K562 (cell line): ENCODE results near the gene ERCC6. TPM values are rescaled to one million over a fixed set of nuclear protein-coding genes. Genes with fewer than 3 reads are reported as not detected.

Source experiments
- BRD4 ChIP-seq: fragments of 200-600 bp; sonication (generic); IDR thresholded peaks from 2 replicates; pipeline ENCODE4 v1.6.1; 2017; ENCODE audit warnings: inconsistent platforms
- C11orf30 ChIP-seq: fragments of 450-650 bp; IDR thresholded peaks from 2 replicates; pipeline ENCODE4 v1.6.1; 2016; ENCODE audit warnings: low read depth, mild to moderate bottlenecking
- CC2D1A ChIP-seq: fragments of 450-650 bp; IDR thresholded peaks from 2 replicates; pipeline ENCODE4 v1.6.1; 2017; ENCODE audit warnings: mild to moderate bottlenecking
- CHD4 ChIP-seq: fragments of 200-600 bp; sonication (generic); IDR thresholded peaks from 3 replicates; pipeline ENCODE4 v1.6.1; 2012; ENCODE audit warnings: low read depth, mild to moderate bottlenecking, mixed read lengths, low read length, inconsistent platforms; ENCODE audit not compliant: insufficient read depth, insufficient replicate concordance, poor library complexity, severe bottlenecking
- CTBP1 ChIP-seq: fragments of 450-650 bp; IDR thresholded peaks from 2 replicates; pipeline ENCODE4 v1.6.1; 2016; ENCODE audit warnings: borderline replicate concordance
- EGR1 ChIP-seq: fragments of 450-650 bp; conservative IDR thresholded peaks from 2 replicates; pipeline ENCODE4 v1.6.1; 2017; ENCODE audit warnings: mild to moderate bottlenecking
- ELF4 ChIP-seq: fragments of 450-650 bp; formaldehyde crosslinking; IDR thresholded peaks from 2 replicates; pipeline ENCODE4 v1.4.0; 2022; ENCODE audit warnings: missing genetic modification characterization
- EP400 ChIP-seq: fragments of 450-650 bp; IDR thresholded peaks from 2 replicates; pipeline ENCODE4 v1.6.1; 2017; ENCODE audit warnings: antibody characterized with exemption, mild to moderate bottlenecking, moderate library complexity
- ETV1 ChIP-seq: fragments of 450-650 bp; conservative IDR thresholded peaks from 2 replicates; pipeline ENCODE4 v1.6.1; 2016; ENCODE audit warnings: missing genetic modification characterization, control low read depth, low read depth, missing compliant biosample characterization
- FOXK2 ChIP-seq, 2 experiments: fragments of 450-650 bp; IDR thresholded peaks in 1 of 2; conservative IDR thresholded peaks in 1 of 2; 2 replicates each; pipeline ENCODE4 v1.6.1; 2016; ENCODE audit warnings: low read depth in 2 of 2, mild to moderate bottlenecking in 1 of 2
- KDM1A ChIP-seq, 2 experiments: fragments of 450-650 bp; IDR thresholded peaks; 2 replicates each; pipeline ENCODE4 v1.6.1; 2016; ENCODE audit warnings: mild to moderate bottlenecking in 2 of 2
- KLF1 ChIP-seq: fragments of 450-650 bp; IDR thresholded peaks from 2 replicates; pipeline ENCODE4 v1.6.1; 2016; ENCODE audit warnings: missing genetic modification characterization, missing compliant biosample characterization
- NCOA1 ChIP-seq: fragments of 450-650 bp; IDR thresholded peaks from 2 replicates; pipeline ENCODE4 v1.6.1; 2016; ENCODE audit warnings: low read depth
- PHF21A ChIP-seq: fragments of 450-650 bp; IDR thresholded peaks from 2 replicates; pipeline ENCODE4 v1.6.1; 2017; ENCODE audit warnings: low read depth, borderline replicate concordance
- SAP30 ChIP-seq: fragments of 200-600 bp; sonication (generic); IDR thresholded peaks from 2 replicates; pipeline ENCODE4 v1.6.1; 2012; ENCODE audit warnings: borderline replicate concordance, low read depth, mild to moderate bottlenecking, moderate library complexity, low read length, control low read depth, inconsistent platforms; ENCODE audit not compliant: insufficient read depth, poor library complexity, severe bottlenecking
- TFAM ChIP-seq: fragments of 250-450 bp; sonication (Bioruptor Pico); conservative IDR thresholded peaks from 2 replicates; pipeline ENCODE4 v1.5.0; 2021; ENCODE audit warnings: mild to moderate bottlenecking, moderate library complexity
- YY1 ChIP-seq, 3 experiments: IDR thresholded peaks; 2 replicates each; pipeline ENCODE4 v1.6.1; 2011; ENCODE audit warnings: low read length in 2 of 3, mild to moderate bottlenecking in 2 of 3, moderate library complexity in 2 of 3, borderline replicate concordance in 1 of 3, control low read depth in 1 of 3, low read depth in 1 of 3; ENCODE audit not compliant: insufficient read depth in 3 of 3, insufficient replicate concordance in 2 of 3, control insufficient read depth in 1 of 3, insufficient read length in 1 of 3; ENCODE audit errors: extremely low read depth in 1 of 3
- ZC3H4 ChIP-seq: sonication (generic); formaldehyde crosslinking; IDR thresholded peaks from 2 replicates; pipeline ENCODE4 v1.9.0; 2021; ENCODE audit warnings: missing genetic modification reagents, borderline replicate concordance
- ZNF232 ChIP-seq: sonication (generic); formaldehyde crosslinking; IDR thresholded peaks from 2 replicates; pipeline ENCODE4 v1.8.0; 2022; ENCODE audit warnings: mild to moderate bottlenecking, missing genetic modification reagents
- ZNF57 ChIP-seq: fragments of 450-650 bp; formaldehyde crosslinking; IDR thresholded peaks from 2 replicates; pipeline ENCODE4 v1.4.0; 2020; ENCODE audit warnings: mild to moderate bottlenecking, moderate library complexity
- ZNF77 ChIP-seq: fragments of 250-450 bp; sonication (Bioruptor Pico); IDR thresholded peaks from 2 replicates; pipeline ENCODE4 v1.5.0; 2020
- ZNF778 ChIP-seq: fragments of 450-650 bp; formaldehyde crosslinking; IDR thresholded peaks from 2 replicates; pipeline ENCODE4 v1.4.0; 2020; ENCODE audit warnings: mild to moderate bottlenecking, moderate library complexity
- polyA plus RNA-seq, 8 experiments: library from polyadenylated mRNA; depleted of rRNA in 4 of 8; stranded (reverse) in 5 of 8; unstranded in 3 of 8; fragments of >200 nt; fragmentation: Nextera tagmentation in 2 of 8; fragmentation: Illumina TruSeq in 1 of 8; extraction: Ambion mirVana in 2 of 8; extraction: Trizol in 1 of 8; gene quantifications; 2 replicates each; pipeline versions ENCODE4 v1.2.1 to v1.2.3, GENCODE V29; 2011 to 2014; ENCODE audit warnings: inconsistent platforms in 1 of 8, missing spikeins in 1 of 8
- total RNA-seq, 7 experiments: library from RNA; depleted of rRNA in 6 of 7; stranded (reverse); fragments of >200 nt in 6 of 7; fragmentation: Illumina TruSeq in 2 of 7; extraction: Trizol in 2 of 7; gene quantifications; 2 replicates each; pipeline versions ENCODE4 v1.2.1 to v1.2.3, GENCODE V29; 2011 to 2021; ENCODE audit warnings: low replicate concordance in 1 of 7
- TF ChIP-seq, protein P1 (sequence below): fragments of 450-650 bp; IDR thresholded peaks from 2 replicates; pipeline ENCODE4 v1.6.1; 2016; ENCODE audit warnings: mild to moderate bottlenecking
- TF ChIP-seq, protein P2 (sequence below): sonication (generic); formaldehyde crosslinking; IDR thresholded peaks from 2 replicates; pipeline ENCODE4 v1.9.0; 2022; ENCODE audit warnings: mild to moderate bottlenecking, missing genetic modification reagents
- TF ChIP-seq, protein P3 (sequence below): fragments of 250-450 bp; sonication (Bioruptor Pico); IDR thresholded peaks from 2 replicates; pipeline ENCODE4 v1.8.0; 2021; ENCODE audit warnings: borderline replicate concordance, mild to moderate bottlenecking, moderate library complexity; ENCODE audit not compliant: poor library complexity, severe bottlenecking

The ERCC6 gene
- total and polyA plus RNA-seq, 9 of the 15 experiments (the other 6 are each of a cell fraction or from before 2014, with no cell fraction given): 7.8 to 17.7 (median 11.8) TPM

DNA sequence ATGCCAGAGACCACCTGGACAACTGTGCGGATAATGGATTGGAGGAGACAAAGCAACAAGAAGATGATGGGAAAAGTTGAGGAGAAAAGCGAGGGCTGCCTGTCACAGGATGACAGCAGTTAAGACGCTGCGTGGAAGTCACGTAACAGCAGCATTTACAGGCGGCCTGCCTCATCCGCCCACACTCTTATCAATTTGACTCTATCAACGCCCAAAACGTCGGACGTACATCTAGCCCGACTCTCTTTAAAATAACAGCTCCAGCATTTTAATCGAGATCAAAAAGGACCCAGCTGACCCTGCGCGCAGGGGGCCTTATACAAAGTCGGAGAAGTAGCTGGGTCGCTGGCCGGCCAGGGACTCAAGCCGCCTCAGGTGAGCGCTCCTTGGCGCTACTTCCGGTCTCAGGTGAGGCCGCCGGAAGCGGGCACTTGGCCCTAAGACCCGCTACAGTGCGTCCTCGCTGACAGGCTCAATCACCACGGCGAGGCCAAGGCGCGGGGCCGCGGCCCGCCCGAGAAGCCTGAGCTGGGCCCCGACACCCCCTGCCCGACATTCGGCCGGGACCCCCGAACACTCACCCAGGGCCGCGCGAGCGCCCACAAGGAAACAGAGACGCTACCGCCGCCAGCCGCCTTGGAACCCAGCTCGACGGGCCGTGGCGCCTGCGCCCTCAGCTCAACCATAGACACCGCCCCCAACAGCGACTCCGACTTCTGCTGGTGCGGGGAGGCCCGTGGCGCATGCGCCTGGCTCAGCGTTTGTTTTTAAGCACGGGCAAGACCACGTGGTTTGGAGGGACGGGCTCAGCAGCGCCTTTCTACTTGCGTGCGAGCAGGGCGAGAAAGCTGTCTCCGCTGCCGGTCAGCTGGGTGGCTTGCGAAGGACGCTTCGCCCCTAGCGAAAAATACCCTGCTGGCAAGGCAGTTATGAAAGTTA lies at the start of gene ERCC6 (continued):
- TF ChIP-seq, protein P1, sequence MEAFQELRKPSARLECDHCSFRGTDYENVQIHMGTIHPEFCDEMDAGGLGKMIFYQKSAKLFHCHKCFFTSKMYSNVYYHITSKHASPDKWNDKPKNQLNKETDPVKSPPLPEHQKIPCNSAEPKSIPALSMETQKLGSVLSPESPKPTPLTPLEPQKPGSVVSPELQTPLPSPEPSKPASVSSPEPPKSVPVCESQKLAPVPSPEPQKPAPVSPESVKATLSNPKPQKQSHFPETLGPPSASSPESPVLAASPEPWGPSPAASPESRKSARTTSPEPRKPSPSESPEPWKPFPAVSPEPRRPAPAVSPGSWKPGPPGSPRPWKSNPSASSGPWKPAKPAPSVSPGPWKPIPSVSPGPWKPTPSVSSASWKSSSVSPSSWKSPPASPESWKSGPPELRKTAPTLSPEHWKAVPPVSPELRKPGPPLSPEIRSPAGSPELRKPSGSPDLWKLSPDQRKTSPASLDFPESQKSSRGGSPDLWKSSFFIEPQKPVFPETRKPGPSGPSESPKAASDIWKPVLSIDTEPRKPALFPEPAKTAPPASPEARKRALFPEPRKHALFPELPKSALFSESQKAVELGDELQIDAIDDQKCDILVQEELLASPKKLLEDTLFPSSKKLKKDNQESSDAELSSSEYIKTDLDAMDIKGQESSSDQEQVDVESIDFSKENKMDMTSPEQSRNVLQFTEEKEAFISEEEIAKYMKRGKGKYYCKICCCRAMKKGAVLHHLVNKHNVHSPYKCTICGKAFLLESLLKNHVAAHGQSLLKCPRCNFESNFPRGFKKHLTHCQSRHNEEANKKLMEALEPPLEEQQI: no peak
- TF ChIP-seq EP400: peak; percentile 78; the same call in 1 of the 2 replicates
- TF ChIP-seq YY1 (IDR thresholded peaks at IDR 0.05; ENCODE audit: borderline replicate concordance in 1 of 3, control insufficient read depth in 1 of 3, extremely low read depth in 1 of 3, insufficient read depth in 3 of 3, insufficient read length in 1 of 3, insufficient replicate concordance in 2 of 3, low read depth in 1 of 3, low read length in 2 of 3): peak in 2 of 3 experiments; percentile 40 to 66
- no peak for TF ChIP-seq ZC3H4 (CRISPR knock-in tag)
- TF ChIP-seq, protein P2, sequence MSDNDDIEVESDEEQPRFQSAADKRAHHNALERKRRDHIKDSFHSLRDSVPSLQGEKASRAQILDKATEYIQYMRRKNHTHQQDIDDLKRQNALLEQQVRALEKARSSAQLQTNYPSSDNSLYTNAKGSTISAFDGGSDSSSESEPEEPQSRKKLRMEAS (CRISPR knock-in tag): peak; percentile 99
- peak in 1 of 2 experiments; percentile 72; a peak in 2 of 4 replicates for TF ChIP-seq FOXK2 (conservative IDR thresholded peaks at IDR 0.05 in 1 of 2, IDR thresholded peaks at IDR 0.05 in 1 of 2; ENCODE audit: low read depth in 2 of 2)
- TF ChIP-seq KLF1 (tag): 0 out of 2 replicates have a peak, but pooled peaks have one; percentile 31
- no peak for TF ChIP-seq CC2D1A
- no peak for TF ChIP-seq TFAM (CRISPR knock-in tag)
- peak; percentile 34; the same call in 1 of the 2 replicates for TF ChIP-seq ELF4 (CRISPR knock-in tag)
- TF ChIP-seq ZNF57 (CRISPR knock-in tag): no peak
- TF ChIP-seq EGR1: peak; percentile 94
- peak; percentile 95 for TF ChIP-seq ETV1 (tag)
- peak; percentile 65 for TF ChIP-seq C11orf30
- TF ChIP-seq PHF21A: peak; percentile 70; the same call in 1 of the 2 replicates
- TF ChIP-seq ZNF778: no peak
- TF ChIP-seq ZNF232 (CRISPR knock-in tag): no peak
- TF ChIP-seq BRD4: 0 out of 2 replicates have a peak, but pooled peaks have one; percentile 37
- TF ChIP-seq KDM1A (IDR thresholded peaks at IDR 0.05): no peak
- TF ChIP-seq, protein P3, sequence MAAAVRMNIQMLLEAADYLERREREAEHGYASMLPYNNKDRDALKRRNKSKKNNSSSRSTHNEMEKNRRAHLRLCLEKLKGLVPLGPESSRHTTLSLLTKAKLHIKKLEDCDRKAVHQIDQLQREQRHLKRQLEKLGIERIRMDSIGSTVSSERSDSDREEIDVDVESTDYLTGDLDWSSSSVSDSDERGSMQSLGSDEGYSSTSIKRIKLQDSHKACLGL: peak; percentile 81
- peak; percentile 94 for TF ChIP-seq SAP30
- no peak for TF ChIP-seq NCOA1
- TF ChIP-seq CHD4: peak; percentile 88
- TF ChIP-seq ZNF77 (CRISPR knock-in tag): no peak
- TF ChIP-seq CTBP1: peak; percentile 93
